Raji (cell line): ENCODE measurements around the gene RNGTT.

Source experiments
- POLR2A ChIP-seq: IDR thresholded peaks from 2 replicates; pipeline ENCODE4 v1.6.1; 2011; ENCODE audit warnings: low read depth, low read length, control low read depth; ENCODE audit not compliant: insufficient read depth

The RNGTT gene

DNA sequence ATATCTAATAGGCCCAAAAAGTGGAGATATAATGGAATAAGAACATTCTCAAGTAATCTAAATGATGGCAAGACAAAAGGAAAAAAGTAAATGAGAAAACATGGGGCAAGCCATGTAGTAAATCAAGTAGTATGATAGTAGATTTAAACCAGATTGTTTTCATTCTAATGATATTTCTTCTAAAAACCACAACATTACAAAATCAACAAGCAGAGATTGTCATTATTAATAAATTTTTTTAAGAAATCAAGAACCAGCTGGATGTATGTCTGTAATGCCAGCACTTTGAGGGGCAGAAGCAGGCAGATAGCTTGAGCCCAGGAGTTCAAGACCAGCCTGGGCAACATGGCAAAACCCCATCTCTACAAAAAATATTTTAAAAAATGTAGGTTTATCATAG, 155.0 kb downstream of the RNGTT start:
- TF ChIP-seq POLR2A: no peak

DNA sequence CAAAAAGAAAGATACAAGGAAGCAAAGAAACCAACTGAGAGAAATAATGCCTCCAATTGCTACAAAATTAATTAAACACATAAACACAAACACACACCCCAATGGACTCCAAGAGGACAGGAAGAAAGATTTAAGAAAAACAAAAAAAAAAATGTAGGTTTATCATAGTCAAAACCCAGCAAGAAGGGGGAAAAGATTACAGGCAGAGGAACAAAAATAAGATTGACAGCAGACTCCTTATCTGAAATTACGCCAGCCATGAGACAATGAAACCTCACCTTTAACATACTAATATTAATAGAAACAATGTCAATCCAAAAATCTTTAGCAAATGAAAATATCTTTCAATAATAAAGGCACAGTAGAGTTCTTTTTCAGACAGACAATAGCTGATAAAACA, 155.8 kb downstream of the RNGTT start:
- TF ChIP-seq POLR2A: no peak

GRCh38 chr6:88806728-88807127, 156.7 kb downstream of the RNGTT start:
- no peak for TF ChIP-seq POLR2A

- TF ChIP-seq POLR2A: no peak
These were observed 158.7 kb downstream of the RNGTT start for GRCh38 chr6:88804701-88805100.

- no peak for TF ChIP-seq POLR2A
These were observed 177.9 kb downstream of the RNGTT start for GRCh38 chr6:88785478-88785877.

GRCh38 chr6:88780714-88781389, 182.6 kb downstream of the RNGTT start:
- TF ChIP-seq POLR2A: no peak

- TF ChIP-seq POLR2A: no peak
These were observed 187.4 kb downstream of the RNGTT start for GRCh38 chr6:88775866-88776571.

DNA sequence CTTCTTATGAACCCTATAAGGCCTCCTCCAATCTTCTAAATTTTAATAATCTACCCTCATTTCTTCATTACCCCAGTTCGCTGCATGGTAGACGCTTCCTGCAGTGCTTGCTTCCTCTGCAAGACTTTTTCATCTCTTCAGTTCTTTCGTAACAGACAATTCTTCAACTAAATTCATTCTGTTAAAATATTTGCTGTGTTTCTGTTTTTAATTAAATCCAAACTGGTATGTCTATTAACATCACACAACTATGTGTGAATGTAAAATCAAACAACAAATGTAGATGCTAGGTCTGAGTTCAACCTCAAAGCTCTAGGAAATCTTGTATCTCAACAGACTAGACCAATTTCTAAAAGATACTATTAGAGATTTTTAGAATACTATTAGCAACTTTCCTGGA, 199.3 kb downstream of the RNGTT start:
- no peak for TF ChIP-seq POLR2A

- TF ChIP-seq POLR2A: no peak
These were observed 200.3 kb downstream of the RNGTT start for GRCh38 chr6:88763160-88763559.

DNA sequence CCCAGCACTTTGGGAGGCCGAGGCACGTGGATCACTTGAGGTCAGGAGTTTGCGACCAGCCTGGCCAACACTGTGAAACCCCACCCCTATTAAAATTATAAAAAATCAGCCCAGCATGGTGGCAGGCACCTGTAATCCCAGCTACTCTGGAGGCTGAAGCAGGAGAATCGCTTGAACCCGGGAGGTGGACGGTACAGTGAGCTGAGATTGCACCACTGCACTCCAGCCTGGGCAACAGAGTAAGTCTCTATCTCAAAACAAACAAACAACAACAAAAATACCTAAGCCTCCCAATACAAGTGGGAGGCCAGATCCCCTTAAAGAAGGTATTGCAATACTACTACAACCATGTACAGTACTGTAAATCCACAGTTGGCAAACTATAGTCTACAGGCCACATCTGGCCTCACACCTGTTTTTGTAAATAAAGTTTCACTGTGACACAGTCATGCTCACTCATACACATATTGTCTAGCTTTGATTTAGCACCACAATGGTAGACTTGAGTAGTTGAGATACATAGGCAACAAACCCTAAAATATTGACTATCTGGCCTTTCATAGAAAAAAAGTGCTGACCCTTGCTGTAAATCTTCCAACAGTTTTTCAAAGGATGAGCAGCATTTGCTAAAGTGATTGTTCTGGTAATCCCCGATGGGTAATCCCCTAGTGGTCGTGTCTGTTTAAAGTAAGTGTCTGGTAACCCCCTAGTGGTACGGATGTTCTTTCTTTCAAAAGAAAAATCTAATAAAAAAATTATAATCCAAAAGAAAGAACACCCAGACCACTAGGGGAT, 202.0 kb downstream of the RNGTT start:
- TF ChIP-seq POLR2A: no peak

- TF ChIP-seq POLR2A: no peak
These were observed 203.3 kb downstream of the RNGTT start for GRCh38 chr6:88760091-88760490.

- no peak for TF ChIP-seq POLR2A
These were observed 212.5 kb downstream of the RNGTT start for GRCh38 chr6:88750936-88751335.

DNA sequence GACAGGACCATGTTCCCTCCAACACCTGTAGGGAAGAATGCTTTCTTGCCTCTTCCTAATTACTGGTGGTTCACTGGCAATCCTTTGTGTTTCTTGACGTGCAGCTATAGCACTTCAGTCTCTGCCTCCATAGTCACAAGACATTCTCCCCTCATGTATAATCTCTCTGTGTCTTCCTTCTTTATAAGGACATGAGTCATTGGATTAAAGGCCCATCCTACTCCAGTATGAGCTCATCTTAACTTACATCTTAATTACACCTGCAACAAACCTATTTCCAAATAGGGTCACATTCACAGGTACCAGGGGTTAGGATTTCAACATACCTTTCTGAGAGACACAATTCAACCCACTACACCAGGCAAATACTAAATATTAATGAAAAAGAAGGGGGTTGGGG, 213.6 kb downstream of the RNGTT start:
- no peak for TF ChIP-seq POLR2A

DNA sequence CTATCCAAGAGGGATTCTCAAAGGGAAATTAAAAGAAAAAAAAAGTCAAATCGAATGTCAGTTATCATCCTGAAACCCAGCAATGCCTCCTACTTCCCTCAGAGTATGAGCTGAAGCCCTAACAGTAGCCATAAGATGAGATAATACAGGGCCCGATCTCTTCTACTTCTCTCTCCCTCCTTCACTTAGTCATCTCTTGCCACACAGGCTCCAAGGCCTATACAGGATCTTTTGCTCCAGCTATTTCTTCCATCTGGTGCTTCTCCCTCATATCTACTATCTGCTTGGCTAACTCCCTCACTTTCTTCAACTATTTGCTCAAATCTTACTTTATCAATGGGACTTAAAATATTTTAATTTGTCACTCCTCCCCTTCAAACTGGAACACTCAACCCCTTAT, 215.3 kb downstream of the RNGTT start:
- TF ChIP-seq POLR2A: no peak

DNA sequence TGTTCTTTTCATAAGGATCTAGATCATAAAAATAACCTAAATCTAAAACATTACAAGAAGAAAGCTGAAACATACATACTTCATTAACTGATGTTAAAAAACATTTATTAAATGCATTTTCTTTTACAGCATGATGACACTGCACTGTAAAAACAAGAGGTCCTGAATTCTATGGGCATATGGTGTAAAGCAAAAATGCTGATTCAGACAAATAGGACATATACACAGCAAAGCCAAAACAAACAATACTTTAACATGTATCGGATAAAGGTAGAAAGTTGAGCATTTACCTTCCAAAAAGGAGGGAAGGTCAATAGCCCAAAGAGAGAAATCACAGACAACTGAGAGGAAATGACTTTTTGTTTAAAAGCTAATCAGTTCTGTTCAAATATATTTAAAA, 221.5 kb downstream of the RNGTT start:
- TF ChIP-seq POLR2A: no peak

DNA sequence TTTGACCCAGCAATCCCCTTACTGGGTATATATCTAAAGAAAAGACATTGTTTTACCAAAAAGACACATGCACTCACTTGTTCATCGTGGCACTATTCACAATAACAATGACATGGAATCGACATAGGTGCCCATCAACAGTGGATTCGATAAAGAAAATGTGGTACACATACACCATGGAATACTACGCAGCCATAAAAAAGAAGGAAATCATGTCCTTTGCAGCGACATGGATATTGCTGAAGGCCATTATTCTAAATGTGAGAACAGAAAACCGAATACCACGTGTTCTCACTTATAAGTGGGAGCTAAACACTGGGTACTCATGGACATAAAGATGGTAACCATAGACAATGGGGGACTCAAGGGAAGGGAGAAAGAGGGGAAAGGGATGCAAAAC, 222.3 kb downstream of the RNGTT start:
- TF ChIP-seq POLR2A: no peak
